CD4-positive, alpha-beta memory T cell (primary cell): ENCODE measurements around the gene MRPL47. TPM values are rescaled to one million over a fixed set of nuclear protein-coding genes. Genes with fewer than 3 reads are reported as not detected.

ENCODE experiments used
- CTCF ChIA-PET: fragments of 350-600 bp; sonication (Branson Sonifier 250); formaldehyde crosslinking; loops from one replicate; lab custom pipeline; 2021; ENCODE audit warnings: inconsistent platforms; ENCODE audit not compliant: partially characterized antibody; lab: Charles Lee
- POLR2A ChIA-PET: fragments of 350-600 bp; sonication (Branson Sonifier 250); formaldehyde crosslinking; loops from one replicate; lab custom pipeline; 2021; ENCODE audit not compliant: partially characterized antibody; lab: Charles Lee
- DNase-seq, 5 donors: peaks; one replicate each; pipeline versions ENCODE4 v3.0.0 to v3.0.0-alpha.2; 2020 to 2022; ENCODE audit warnings: mixed read lengths in 1 of 5
- H3K27ac ChIP-seq: one replicate; pipeline ENCODE4 v1.7.0; 2013; ENCODE audit warnings: low read depth, low read length
- H3K27me3 ChIP-seq: 2 replicates; pipeline ENCODE4 v1.7.0; 2013; ENCODE audit warnings: mild to moderate bottlenecking, low read length, moderate library complexity; ENCODE audit not compliant: insufficient read depth
- H3K36me3 ChIP-seq: 2 replicates; pipeline ENCODE4 v1.7.0; 2013; ENCODE audit warnings: mild to moderate bottlenecking, low read length, moderate library complexity; ENCODE audit not compliant: insufficient read depth
- H3K4me1 ChIP-seq: 2 replicates; pipeline ENCODE4 v1.7.0; 2013; ENCODE audit warnings: mild to moderate bottlenecking, low read length, moderate library complexity; ENCODE audit not compliant: insufficient read depth
- H3K4me3 ChIP-seq, 2 donors: one replicate each; pipeline ENCODE4 v1.7.0; 2013; ENCODE audit warnings: low read length in 2 of 2, mild to moderate bottlenecking in 1 of 2
- H3K9me3 ChIP-seq, 2 donors: one replicate each; pipeline ENCODE4 v1.7.0; 2013; ENCODE audit warnings: low read length in 2 of 2, control low read depth in 1 of 2; ENCODE audit not compliant: control insufficient read depth in 1 of 2
- H3K27ac Mint-ChIP-seq, 7 donors: one replicate each; pipeline ENCODE4 v1.8.0; 2020 to 2021; ENCODE audit warnings: mixed read lengths in 7 of 7, mild to moderate bottlenecking in 6 of 7, inconsistent platforms in 3 of 7, moderate library complexity in 3 of 7
- H3K27me3 Mint-ChIP-seq, 2 donors: one replicate each; pipeline ENCODE4 v1.8.0; 2020 to 2021; ENCODE audit warnings: mixed read lengths in 2 of 2
- H3K36me3 Mint-ChIP-seq, 2 donors: one replicate each; pipeline ENCODE4 v1.8.0; 2020 to 2021; ENCODE audit warnings: mixed read lengths in 2 of 2, inconsistent platforms in 1 of 2, mild to moderate bottlenecking in 1 of 2
- H3K4me1 Mint-ChIP-seq, 4 donors: one replicate each; pipeline ENCODE4 v1.8.0; 2020 to 2021; ENCODE audit warnings: mixed read lengths in 4 of 4, mild to moderate bottlenecking in 1 of 4
- H3K4me3 Mint-ChIP-seq, 8 donors: one replicate each; pipeline ENCODE4 v1.8.0; 2020 to 2021; ENCODE audit warnings: mixed read lengths in 8 of 8, mild to moderate bottlenecking in 7 of 8, moderate library complexity in 6 of 8, inconsistent platforms in 3 of 8
- H3K9me3 Mint-ChIP-seq, 8 donors: one replicate each; pipeline ENCODE4 v1.8.0; 2020 to 2021; ENCODE audit warnings: mixed read lengths in 8 of 8, mild to moderate bottlenecking in 5 of 8, inconsistent platforms in 3 of 8, moderate library complexity in 1 of 8
- intact Hi-C: fragments of 100-400 bp; cut with micrococcal nuclease; formaldehyde crosslinking; loops from one replicate; pipeline ENCODE4 v1.15.1; 2023
- polyA plus RNA-seq, 2 donors: library from polyadenylated mRNA; unstranded; fragments of 300-500 nt; fragmentation: Illumina TruSeq; gene quantifications; one replicate each; pipeline ENCODE4 v1.2.3, GENCODE V29; 2021
- total RNA-seq, 2 experiments: library from RNA; stranded (reverse); gene quantifications; one replicate each; pipeline ENCODE4 v1.2.3, GENCODE V29; 2021

The MRPL47 gene
- total and polyA plus RNA-seq, 4 experiments from 2014 or later = 16.9 to 61.8 (median 32.6) TPM

DNA sequence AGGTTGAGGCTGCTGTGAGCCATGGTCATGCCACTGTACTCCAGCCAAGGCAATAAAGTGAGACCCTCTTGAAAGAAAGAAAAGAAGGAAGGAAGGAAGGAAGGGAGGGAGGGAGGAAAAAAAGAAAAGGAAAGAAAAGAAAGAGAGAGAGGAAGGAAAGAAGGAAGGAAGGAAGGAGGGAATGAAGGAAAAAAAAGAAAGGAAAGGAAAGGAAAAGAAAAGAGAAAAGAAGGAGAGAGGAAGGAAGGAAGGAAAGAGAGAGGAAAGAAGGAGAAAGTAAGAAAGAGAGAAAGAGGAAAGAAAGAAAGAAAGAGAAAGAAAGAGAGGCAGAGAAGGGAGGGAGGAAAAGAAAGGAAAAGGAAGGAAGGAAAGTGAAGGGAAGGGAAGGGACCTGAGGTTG lies 62.1 kb downstream of the MRPL47 start:
- Histone ChIP-seq H3K4me1 (no peaks in the 10 kb centered on the region), H3K27me3 (no peaks in the 10 kb centered on the region), H3K36me3 (no peaks in the 10 kb centered on the region), H3K4me3 (no peak overlapping the region), H3K27ac (no peak overlapping the region), H3K9me3 (no peaks in the 10 kb centered on the region)
- Mint-ChIP-seq H3K4me1 (no peaks in the 10 kb centered on the region), H3K36me3 (no peaks in the 10 kb centered on the region), H3K9me3 (no peaks in the 10 kb centered on the region), H3K27ac (no peak overlapping the region), H3K4me3 (no peak overlapping the region), H3K27me3 (peaks cover 0 to 7% of the 10 kb centered on the region in 2 donors)
- no peak for DNase-seq
- ChIA-PET POLR2A (no interaction called here), CTCF (no interaction called here)
- intact Hi-C loops = no loop called here

DNA sequence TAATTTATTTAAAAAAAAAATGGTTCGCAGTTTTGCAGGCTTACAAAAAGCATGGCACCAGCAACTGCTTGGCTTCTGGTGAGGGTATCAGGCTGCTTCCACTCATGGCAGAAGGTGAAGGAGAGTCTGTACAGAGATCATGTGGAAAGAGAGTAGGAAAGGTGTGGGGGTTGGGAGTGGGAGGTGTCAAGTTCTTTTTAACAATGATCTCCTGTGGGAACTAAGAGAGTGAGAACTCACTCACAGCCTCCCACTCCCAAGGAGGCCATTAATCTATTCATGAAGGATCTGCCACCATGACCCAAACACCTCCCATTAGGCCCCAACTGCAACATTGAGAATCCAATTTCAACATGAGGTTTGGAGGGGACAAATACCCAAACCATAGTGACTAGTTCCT lies 62.8 kb downstream of the MRPL47 start:
- H3K4me1 Mint-ChIP-seq = no peaks in the 10 kb centered on the region
- H3K27ac ChIP-seq = no peak overlapping the region
- no peaks in the 10 kb centered on the region for H3K27me3 ChIP-seq
- no peak overlapping the region for H3K4me3 Mint-ChIP-seq
- intact Hi-C loops = no loop called here
- H3K36me3 ChIP-seq = no peaks in the 10 kb centered on the region
- H3K36me3 Mint-ChIP-seq = no peaks in the 10 kb centered on the region
- CTCF ChIA-PET = no interaction called here
- no peak for DNase-seq
- H3K4me3 ChIP-seq = no peak overlapping the region
- H3K9me3 ChIP-seq = no peaks in the 10 kb centered on the region
- no peaks in the 10 kb centered on the region for H3K9me3 Mint-ChIP-seq
- H3K27me3 Mint-ChIP-seq = peaks cover 0 to 7% of the 10 kb centered on the region in 2 donors
- POLR2A ChIA-PET = no interaction called here
- H3K4me1 ChIP-seq = no peaks in the 10 kb centered on the region
- no peak overlapping the region for H3K27ac Mint-ChIP-seq

DNA sequence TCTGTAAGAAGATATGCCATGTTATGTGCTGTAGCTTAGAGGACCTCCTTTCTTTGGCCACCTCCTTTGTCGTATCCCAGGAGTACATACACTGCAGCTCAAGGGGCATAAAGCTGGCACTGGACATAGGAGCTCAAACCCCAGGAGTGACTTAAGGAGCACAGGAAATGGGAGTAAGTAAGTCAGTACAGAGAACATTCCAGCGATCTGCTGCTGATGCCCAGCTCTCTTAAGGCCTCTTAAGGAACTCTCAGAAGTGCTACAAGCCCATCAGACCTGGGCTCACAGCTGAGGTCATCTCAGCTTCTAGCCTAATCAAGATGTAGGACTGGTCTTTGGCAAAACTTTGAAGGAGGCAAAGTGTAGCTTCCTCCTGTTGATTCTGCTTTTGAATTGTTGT lies 63.3 kb downstream of the MRPL47 start:
- Histone ChIP-seq H3K9me3 (no peaks in the 10 kb centered on the region), H3K27me3 (no peaks in the 10 kb centered on the region), H3K36me3 (no peaks in the 10 kb centered on the region), H3K4me1 (no peaks in the 10 kb centered on the region), H3K27ac (no peak overlapping the region), H3K4me3 (no peak overlapping the region)
- H3K4me1 Mint-ChIP-seq = no peaks in the 10 kb centered on the region
- POLR2A ChIA-PET = no interaction called here
- H3K27ac Mint-ChIP-seq = no peak overlapping the region
- no peaks in the 10 kb centered on the region for H3K36me3 Mint-ChIP-seq
- no peak for DNase-seq
- no peak overlapping the region for H3K4me3 Mint-ChIP-seq
- intact Hi-C loops = no loop called here
- no peaks in the 10 kb centered on the region for H3K9me3 Mint-ChIP-seq
- H3K27me3 Mint-ChIP-seq = peaks cover 0 to 7% of the 10 kb centered on the region in 2 donors
- CTCF ChIA-PET = no interaction called here

Other genes with a start within 250 kb of the MRPL47 start
- gene GNB4, start 153.2 kb downstream of the MRPL47 start, total RNA-seq = under 1 TPM; 0.91 to 0.96 TPM
- under 1 TPM; 0.03 to 0.26 TPM for gene GNB4, start 153.2 kb downstream of the MRPL47 start, polyA plus RNA-seq
- gene ACTL6A, start 41.7 kb downstream of the MRPL47 start, total RNA-seq = 10 to 100 TPM; 56.9 to 62.4 TPM
- 10 to 100 TPM; 52.9 to 63.0 TPM for gene ACTL6A, start 41.7 kb downstream of the MRPL47 start, polyA plus RNA-seq
- gene NDUFB5, start 156 bp upstream of the MRPL47 start, total RNA-seq = 10 to 100 TPM; 55.7 to 63.6 TPM
- 100 to 1,000 TPM in 1 of 2 donors, 10 to 100 TPM in 1; 82.3 to 121 TPM for gene NDUFB5, start 156 bp upstream of the MRPL47 start, polyA plus RNA-seq
- 10 to 100 TPM in 1 of 2 experiments, 1 to 10 TPM in 1; 9.7 to 11.6 TPM for gene USP13, start 48.4 kb upstream of the MRPL47 start, total RNA-seq
- gene USP13, start 48.4 kb upstream of the MRPL47 start, polyA plus RNA-seq = 1 to 10 TPM; 5.3 to 9.4 TPM